Globus pallidus (tissue), 1 donor: ENCODE data around the gene GRSF1.
"Not testable (repeated sequence)": the region's sequence is repeated elsewhere in the genome, so short reads cannot be mapped to it uniquely, and the experiment has no call there.

Experiments used
- DNase-seq: peaks from one replicate; pipeline ENCODE4 v3.0.0-alpha.2; 2015; ENCODE audit warnings: low spot score

GRSF1 gene

DNA sequence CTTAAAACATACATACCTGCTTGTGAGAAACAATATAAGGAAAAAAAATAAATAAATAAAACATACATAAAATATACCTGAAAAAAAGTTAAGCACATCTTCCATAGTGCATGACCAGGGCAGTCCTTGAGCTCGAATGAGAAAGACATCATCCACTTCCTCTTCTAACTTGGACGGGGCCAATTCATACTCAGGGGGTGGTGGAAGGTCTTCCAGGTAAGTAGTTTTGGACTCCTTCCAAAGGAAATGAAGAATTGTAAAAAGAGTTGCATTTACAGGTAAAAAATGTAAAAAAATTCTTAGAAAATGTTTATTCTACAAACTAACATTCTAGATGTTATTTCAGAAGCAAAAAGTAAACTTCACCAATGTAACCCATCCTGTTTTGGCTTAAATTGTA lies 3.6 kb downstream of the GRSF1 start:
- DNase-seq = no peak

DNA sequence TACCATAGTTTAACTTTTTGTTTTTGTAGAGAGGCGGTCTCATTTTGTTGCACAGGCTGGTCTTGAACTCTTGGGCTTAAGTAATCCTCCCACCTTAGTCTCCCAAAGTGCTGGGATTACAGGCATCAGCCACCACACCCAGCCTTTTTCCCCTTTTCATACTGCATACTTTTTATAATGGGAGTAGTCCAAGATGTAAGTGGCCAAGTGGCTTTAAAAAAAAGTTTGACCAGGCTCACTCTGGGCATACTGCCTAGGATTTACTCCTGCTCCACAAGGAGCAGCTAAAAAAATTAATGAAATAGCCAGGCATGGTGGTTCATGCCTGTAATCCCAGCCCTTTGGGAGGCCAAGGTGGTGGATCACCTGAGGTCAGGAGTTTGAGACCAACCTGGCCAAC lies 6.0 kb downstream of the GRSF1 start:
- DNase-seq = no peak

DNA sequence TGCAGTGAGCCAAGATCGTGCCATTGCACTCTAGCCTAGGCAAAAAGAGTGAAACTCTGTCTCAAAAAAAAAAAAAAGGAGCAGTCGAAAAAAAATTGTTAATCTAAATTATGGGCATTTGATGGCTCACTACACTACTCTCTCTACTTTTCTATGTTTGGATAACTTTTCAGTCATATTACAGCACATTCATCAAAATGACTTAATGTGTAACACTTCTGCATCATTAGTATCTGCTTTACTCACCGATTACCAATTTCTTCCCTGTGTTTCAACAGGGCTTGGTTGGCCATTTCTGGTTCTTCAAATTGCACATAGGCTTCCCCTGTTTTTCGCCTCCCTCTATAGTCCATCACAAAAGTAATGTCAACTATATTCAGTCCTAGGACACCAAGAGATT lies 8.4 kb downstream of the GRSF1 start:
- DNase-seq = no peak

- DNase-seq = no peak
Observed at GRCh38 chr4:70830054-70830453, 9.6 kb downstream of the GRSF1 start.

GRCh38 chr4:70829492-70829891 lies 10.2 kb downstream of the GRSF1 start:
- DNase-seq = no peak

DNA sequence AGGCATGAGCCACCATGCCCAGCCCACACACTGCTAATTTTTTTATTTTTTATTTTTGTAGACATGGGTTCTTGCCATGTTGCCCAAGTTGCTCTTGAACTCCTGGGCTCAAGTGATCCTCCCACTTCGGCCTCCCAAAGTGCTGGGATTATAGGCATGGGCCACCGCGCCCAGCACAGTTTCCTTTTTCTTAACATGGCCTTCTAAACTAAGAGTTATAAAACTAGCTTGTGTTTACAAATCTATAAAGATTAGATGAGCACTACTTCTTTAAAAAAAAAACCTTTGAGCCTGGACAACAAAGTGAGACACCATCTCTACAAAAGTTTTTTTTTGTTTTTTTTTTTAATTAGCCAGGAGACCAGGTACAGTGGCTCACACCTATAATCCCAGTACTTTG lies 10.7 kb downstream of the GRSF1 start:
- no peak for DNase-seq

DNA sequence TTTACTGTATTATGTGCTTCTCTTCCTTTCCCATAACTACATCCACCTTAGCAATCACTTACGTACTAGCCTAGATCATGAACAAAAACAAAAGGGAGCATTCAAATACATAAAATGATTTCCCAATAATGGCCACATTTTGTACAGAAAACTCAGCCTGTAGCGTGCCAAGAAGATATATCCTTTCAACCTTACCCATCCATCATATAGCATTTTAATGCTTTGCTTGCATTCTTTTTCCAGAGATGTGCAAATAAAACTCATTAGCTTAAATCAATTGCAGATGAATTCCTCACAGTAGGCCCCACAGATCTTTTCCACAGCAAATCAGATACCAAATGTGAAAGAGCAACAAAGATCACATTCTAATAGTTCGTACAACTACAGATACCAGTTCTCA lies 20.8 kb downstream of the GRSF1 start:
- no peak for DNase-seq

GRCh38 chr4:70818173-70818855 lies 21.4 kb downstream of the GRSF1 start:
- no peak for DNase-seq

DNA sequence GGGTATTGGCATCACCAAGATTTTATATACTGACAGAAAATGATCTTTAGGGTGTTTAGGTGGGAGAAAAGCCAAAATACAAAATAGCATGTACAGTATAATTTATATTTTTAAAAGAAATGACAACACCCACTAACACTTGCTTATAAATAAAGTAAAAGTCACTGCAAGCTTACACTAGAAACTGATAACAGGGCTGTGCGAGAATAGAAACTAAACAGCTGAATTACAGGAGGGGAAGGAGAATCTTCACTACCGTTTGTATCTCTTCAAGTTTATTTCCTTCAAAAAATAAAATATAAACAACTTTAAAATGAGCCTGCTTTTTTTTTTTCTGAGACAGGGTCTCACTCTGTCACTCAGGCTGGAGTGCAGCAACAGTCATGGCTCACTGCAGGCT lies 22.8 kb downstream of the GRSF1 start:
- no peak for DNase-seq

DNA sequence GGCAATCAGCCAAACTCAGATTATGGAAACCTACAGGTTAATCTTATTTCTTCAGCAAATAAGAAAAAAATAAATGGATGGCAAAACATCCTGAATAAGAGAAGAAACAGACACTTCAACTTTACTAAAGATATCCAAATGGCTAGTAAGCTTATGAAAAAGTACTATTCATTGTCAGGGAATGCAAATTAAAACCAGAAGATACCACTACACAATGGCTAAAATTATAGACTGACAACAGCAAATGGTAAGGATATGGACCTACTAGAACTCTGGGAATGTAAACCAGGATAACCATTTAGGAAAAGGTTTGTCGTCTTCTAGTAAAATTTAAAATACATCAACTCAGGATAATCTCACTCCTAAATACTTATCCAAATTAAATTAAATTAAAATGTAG lies 24.3 kb downstream of the GRSF1 start:
- no peak for DNase-seq

- DNase-seq = no peak
Observed at GRCh38 chr4:70808151-70808550, 31.5 kb downstream of the GRSF1 start.

DNA sequence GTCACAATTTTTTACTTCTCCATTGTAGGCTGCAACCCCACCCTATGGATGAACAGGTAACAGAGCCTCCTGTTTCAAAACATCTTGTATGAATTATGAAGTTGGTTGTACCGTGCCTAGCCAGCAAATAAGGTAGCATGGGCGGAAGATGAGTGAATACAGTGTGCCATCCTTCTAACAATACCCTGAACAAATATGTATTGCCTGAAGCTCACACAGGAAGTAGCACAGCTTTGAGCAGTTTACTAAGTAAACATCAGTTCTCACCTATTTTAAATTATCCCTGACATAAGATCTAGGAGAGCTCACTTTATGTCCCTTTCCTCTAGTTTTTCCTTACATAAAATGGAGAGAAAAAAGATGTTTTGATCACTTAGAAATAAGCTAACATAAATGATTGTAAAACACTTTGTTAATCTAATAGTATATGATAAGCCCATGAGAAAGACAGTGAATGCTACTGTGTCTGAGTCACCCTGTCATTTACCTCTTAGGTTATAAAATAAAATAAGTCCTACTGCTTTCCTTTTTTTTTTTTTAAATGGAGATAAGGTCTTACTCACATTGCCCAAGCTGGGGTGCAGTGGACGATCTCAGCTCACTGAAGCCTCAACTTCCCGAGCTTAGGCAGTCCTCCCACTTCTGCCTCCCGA lies 36.6 kb downstream of the GRSF1 start:
- DNase-seq = no peak

DNA sequence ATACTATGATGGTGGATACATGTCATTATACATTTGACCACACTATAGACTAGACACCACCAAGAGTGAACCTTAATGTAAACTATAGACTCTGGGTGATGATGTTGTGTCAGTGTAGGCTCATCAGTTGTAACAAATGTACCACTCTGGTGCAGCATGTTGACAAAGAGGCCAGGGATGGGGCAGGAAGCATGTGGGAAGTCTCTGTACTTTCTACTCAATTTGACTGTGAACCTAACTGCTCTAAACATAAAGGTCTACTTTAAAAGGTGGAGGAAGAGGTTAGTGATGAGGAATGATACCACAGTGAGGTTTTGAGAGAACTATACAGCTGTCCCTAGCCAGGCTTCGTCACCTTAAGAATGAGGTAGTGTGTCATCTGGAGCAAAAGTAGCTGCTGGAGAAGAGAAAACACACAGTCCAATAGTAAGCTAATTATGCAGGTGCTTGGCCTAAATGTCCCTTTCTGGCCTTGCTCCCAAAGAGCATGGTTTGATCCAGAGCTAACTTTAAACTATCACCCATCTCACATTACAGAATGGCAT lies 38.4 kb downstream of the GRSF1 start:
- no peak for DNase-seq

- no peak for DNase-seq
Observed at GRCh38 chr4:70793626-70794025, 46.1 kb downstream of the GRSF1 start.

DNA sequence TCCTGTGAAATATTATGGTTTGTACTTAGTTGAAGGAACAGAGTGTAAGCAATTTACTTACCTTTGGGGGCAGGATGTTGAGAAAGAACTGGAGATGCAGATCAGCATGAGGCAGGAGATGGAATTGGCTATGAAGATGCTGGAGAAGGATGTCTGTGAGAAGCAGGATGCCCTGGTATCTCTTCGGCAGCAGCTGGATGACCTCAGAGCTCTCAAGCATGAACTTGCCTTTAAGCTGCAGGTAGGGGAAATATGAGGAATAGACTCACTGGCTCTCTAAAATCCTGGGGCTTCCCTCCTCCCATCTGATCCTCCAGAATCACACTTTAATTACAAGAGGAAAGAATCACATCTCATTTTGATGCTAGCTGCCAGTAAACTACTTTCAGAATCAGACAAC lies 51.0 kb downstream of the GRSF1 start:
- no peak for DNase-seq

DNA sequence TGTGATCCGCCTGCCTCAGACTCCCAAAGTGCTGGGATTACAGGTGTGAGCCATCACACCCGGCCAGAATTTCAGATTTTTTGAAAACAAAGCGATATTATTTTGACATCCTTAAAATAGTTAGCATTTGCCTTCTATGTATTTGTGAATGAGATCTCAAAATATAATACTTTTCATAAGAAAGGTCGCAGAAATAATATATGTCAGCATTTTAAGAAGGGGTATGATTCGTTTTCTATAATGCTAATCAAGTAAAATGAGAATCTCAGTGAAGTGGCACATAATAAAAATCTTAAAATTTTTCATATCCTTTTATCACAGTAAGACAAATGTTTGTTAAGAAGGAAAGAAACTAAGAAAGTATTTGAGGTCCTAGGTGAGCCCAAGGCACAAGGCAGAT lies 52.2 kb downstream of the GRSF1 start:
- no peak for DNase-seq

GRCh38 chr4:70783096-70783495 lies 56.6 kb downstream of the GRSF1 start:
- no peak for DNase-seq

DNA sequence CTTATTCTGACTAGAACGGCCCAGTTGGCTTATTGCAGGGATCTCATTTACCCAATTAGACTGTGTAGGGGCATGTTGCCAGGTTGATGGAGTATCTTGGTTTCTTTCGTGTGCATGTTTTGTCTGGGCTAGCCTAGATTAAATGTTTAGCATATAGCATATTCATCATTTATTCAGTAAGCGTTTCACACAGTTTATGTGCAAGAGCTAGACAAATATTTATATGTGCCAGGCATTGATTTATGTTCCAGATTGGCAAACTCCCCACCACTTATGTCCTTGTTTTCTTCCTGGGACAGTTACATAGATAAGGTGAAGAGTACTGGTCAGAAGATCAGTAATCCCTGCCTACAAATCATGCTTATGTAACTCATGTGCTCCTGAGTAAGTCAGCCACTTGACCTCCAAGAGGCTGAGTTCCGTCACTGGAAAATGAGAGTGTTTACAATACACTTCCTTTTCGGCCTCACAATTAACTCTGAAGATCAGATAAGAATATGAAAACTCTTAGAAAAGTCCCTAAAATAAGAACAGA lies 60.7 kb downstream of the GRSF1 start:
- DNase-seq = no peak

GRCh38 chr4:70772929-70773555 lies 66.6 kb downstream of the GRSF1 start:
- DNase-seq = no peak

GRCh38 chr4:70769396-70769795 lies 70.3 kb downstream of the GRSF1 start:
- not testable (repeated sequence) for DNase-seq

- no peak for DNase-seq
Observed at GRCh38 chr4:70768301-70768948, 71.3 kb downstream of the GRSF1 start.
